ENCODE measurements around the gene TMEM150B. TPM values are rescaled to one million over a fixed set of nuclear protein-coding genes. Genes with fewer than 3 reads are reported as not detected.

The TMEM150B gene
- total and polyA plus RNA-seq, 2 of the 4 experiments (the other 2 are of a cell fraction): not detected

DNA sequence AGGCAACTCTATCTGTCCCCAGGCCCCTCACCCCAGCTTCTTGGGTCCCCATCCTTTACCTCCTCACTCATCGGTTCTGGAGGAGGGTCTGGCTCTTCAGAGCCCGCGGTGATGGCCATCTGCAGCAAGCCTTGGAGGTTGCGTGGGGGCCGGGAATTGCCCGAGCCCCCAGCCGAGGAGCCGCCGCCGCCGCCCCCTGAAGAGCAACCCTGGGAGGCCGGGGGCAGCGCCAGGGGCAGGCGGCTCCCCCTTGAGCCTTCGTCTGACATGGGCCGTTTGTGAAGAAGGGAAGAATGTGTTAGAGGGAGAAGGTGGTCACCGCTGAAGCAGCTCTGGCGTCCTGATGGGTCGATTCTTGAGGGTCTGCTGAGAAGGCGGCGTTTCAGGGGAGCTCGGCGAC lies 45.8 kb downstream of the TMEM150B start:
- dilution Hi-C loops (cut with HindIII; ENCODE audit: low sequenced_read_pairs, unreplicated experiment): no loop called here
- peak overlapping the region; percentile 84; the same call in 1 of the 2 replicates for H3K23ac ChIP-seq (ENCODE audit: low read depth, low read length)
- peak overlapping the region; percentile 70 for H3K4me3 ChIP-seq (ENCODE audit: insufficient read depth, low read depth, low read length)
- peak overlapping the region; percentile 77 for H3K9ac ChIP-seq (ENCODE audit: low read depth, low read length)
- H3K56ac ChIP-seq (ENCODE audit: extremely low read depth, insufficient read depth, low read length): peak overlapping the region; percentile 32; the same call in 1 of the 2 replicates
- H2BK5ac ChIP-seq (ENCODE audit: low read depth, low read length, poor library complexity, severe bottlenecking): no peak overlapping the region
- in situ Hi-C loops (cut with MboI; ENCODE audit: low sequenced_read_pairs): loop anchor here (25.0 kb wide), 1 partner anchor 358 kb away; the partner anchor contains the start of genes CCDC106, ZNF580 and ZNF581
- WGBS, 2 experiments (ENCODE audit: extremely low coverage in 2 of 2, insufficient read length in 1 of 2): 0% methylated on average over 1 of the region's 23 CpGs; no CpG with 5 or more reads in 1 of the 2 experiments
- peak overlapping the region; percentile 91 for H3K4me2 ChIP-seq (ENCODE audit: low read depth, low read length)
- H4K5ac ChIP-seq (ENCODE audit: low read depth, low read length): peak overlapping the region; percentile 78
- CTCF ChIA-PET: no interaction called here
- H3K79me1 ChIP-seq (ENCODE audit: low read depth in 1 of 2, low read length in 2 of 2): peaks cover 3 to 25% of the 10 kb centered on the region in 2 experiments; a peak in 3 of 4 replicates
- DNase-seq: no peak
- H3K14ac ChIP-seq (replicated peaks; ENCODE audit: low read depth, low read length): peak overlapping the region; percentile 86
- no peaks in the 10 kb centered on the region for H4K20me1 ChIP-seq (ENCODE audit: insufficient read depth, low read length)
- peak overlapping the region; percentile 41; the same call in 1 of the 2 replicates for H4K91ac ChIP-seq (ENCODE audit: insufficient read depth, low read depth, low read length)
- peak overlapping the region; percentile 95 to 96 for H4K8ac ChIP-seq (ENCODE audit: low read depth in 2 of 2, low read length in 2 of 2)
- no peak overlapping the region for H3K18ac ChIP-seq (ENCODE audit: low read depth, low read length)
- H2BK120ac ChIP-seq (ENCODE audit: low read depth, low read length): no peak overlapping the region
- peaks cover 13% of the 10 kb centered on the region; the same call in 1 of the 2 replicates for H3K4me1 ChIP-seq (ENCODE audit: control insufficient read depth, insufficient read depth, low read length)
- H3K9me3 ChIP-seq (ENCODE audit: control insufficient read depth, insufficient read depth, low read length): no peaks in the 10 kb centered on the region
- no peak for TF ChIP-seq POLR2A (IDR thresholded peaks at IDR 0.05; ENCODE audit: low read depth, low read length)
- TF ChIP-seq, protein P1, sequence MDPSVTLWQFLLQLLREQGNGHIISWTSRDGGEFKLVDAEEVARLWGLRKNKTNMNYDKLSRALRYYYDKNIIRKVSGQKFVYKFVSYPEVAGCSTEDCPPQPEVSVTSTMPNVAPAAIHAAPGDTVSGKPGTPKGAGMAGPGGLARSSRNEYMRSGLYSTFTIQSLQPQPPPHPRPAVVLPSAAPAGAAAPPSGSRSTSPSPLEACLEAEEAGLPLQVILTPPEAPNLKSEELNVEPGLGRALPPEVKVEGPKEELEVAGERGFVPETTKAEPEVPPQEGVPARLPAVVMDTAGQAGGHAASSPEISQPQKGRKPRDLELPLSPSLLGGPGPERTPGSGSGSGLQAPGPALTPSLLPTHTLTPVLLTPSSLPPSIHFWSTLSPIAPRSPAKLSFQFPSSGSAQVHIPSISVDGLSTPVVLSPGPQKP (IDR thresholded peaks at IDR 0.05; ENCODE audit: borderline replicate concordance, low read depth, low read length): no peak
- TF ChIP-seq FOS (IDR thresholded peaks at IDR 0.05; ENCODE audit: low read depth, low read length): no peak
- TF ChIP-seq, protein P2, sequence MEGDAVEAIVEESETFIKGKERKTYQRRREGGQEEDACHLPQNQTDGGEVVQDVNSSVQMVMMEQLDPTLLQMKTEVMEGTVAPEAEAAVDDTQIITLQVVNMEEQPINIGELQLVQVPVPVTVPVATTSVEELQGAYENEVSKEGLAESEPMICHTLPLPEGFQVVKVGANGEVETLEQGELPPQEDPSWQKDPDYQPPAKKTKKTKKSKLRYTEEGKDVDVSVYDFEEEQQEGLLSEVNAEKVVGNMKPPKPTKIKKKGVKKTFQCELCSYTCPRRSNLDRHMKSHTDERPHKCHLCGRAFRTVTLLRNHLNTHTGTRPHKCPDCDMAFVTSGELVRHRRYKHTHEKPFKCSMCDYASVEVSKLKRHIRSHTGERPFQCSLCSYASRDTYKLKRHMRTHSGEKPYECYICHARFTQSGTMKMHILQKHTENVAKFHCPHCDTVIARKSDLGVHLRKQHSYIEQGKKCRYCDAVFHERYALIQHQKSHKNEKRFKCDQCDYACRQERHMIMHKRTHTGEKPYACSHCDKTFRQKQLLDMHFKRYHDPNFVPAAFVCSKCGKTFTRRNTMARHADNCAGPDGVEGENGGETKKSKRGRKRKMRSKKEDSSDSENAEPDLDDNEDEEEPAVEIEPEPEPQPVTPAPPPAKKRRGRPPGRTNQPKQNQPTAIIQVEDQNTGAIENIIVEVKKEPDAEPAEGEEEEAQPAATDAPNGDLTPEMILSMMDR (conservative IDR thresholded peaks at IDR 0.05; ENCODE audit: low read depth, low read length): no peak
- TF ChIP-seq, protein P3, sequence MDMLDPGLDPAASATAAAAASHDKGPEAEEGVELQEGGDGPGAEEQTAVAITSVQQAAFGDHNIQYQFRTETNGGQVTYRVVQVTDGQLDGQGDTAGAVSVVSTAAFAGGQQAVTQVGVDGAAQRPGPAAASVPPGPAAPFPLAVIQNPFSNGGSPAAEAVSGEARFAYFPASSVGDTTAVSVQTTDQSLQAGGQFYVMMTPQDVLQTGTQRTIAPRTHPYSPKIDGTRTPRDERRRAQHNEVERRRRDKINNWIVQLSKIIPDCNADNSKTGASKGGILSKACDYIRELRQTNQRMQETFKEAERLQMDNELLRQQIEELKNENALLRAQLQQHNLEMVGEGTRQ (IDR thresholded peaks at IDR 0.05; ENCODE audit: low read depth, low read length): no peak
- TF ChIP-seq MAFK (IDR thresholded peaks at IDR 0.05; ENCODE audit: low read depth, low read length): no peak
- no peak for TF ChIP-seq MXI1 (IDR thresholded peaks at IDR 0.05; ENCODE audit: borderline replicate concordance, low read depth, low read length)
- TF ChIP-seq BHLHE40 (IDR thresholded peaks at IDR 0.05; ENCODE audit: low read depth, low read length): no peak
- no peak for TF ChIP-seq CEBPB (IDR thresholded peaks at IDR 0.05; ENCODE audit: low read depth, low read length)
- no peak for TF ChIP-seq NFE2L2 (IDR thresholded peaks at IDR 0.05; ENCODE audit: low read depth, low read length)
- no peak for TF ChIP-seq RAD21 (IDR thresholded peaks at IDR 0.05; ENCODE audit: low read length)
- TF ChIP-seq RFX5 (IDR thresholded peaks at IDR 0.05; ENCODE audit: low read depth, low read length): no peak
- peak overlapping the region; percentile 84 for H2AK9ac ChIP-seq (replicated peaks; ENCODE audit: low read depth, low read length, poor library complexity)
- BruUV-seq (replicated peaks): no TSS peak
- H2BK15ac ChIP-seq (ENCODE audit: low read depth, low read length): no peak overlapping the region
- H3K27ac ChIP-seq (ENCODE audit: insufficient read depth, low read length): peak overlapping the region; percentile 48; the same call in 1 of the 2 replicates
- POLR2A ChIA-PET (ENCODE audit: unreplicated experiment): no interaction called here
- H2BK20ac ChIP-seq (ENCODE audit: low read depth, low read length): no peak overlapping the region
- H3K36me3 ChIP-seq (ENCODE audit: control insufficient read depth, insufficient read depth, low read length): peaks cover 13% of the 10 kb centered on the region; the same call in 1 of the 2 replicates
- no peaks in the 10 kb centered on the region for H3K27me3 ChIP-seq (ENCODE audit: control insufficient read depth, insufficient read depth, low read length)
- H2AFZ ChIP-seq (replicated peaks; ENCODE audit: low read length, poor library complexity): peak overlapping the region; percentile 93
- peak overlapping the region; percentile 81 for H2AK5ac ChIP-seq (ENCODE audit: low read depth, low read length)
- peaks cover 10% of the 10 kb centered on the region for H3K9me1 ChIP-seq (ENCODE audit: insufficient read depth, low read length)
- intact Hi-C loops (cut with micrococcal nuclease): no loop called here
- peak overlapping the region; percentile 85 for H3K4ac ChIP-seq (ENCODE audit: low read depth, low read length)
- ATAC-seq (ENCODE audit: low read depth): no peak

Data from IMR-90 (cell line).